GM19035 (cell line): ENCODE data around the gene RET.

Experiments
- ATAC-seq: cut with Tn5 transposase; IDR thresholded peaks from one replicate; pipeline ENCODE4 v1.9.1; 2021; ENCODE audit not compliant: unreplicated experiment

Gene RET

GRCh38 chr10:43044448-43044921, 32.4 kb upstream of the RET start:
- ATAC-seq, result no peak

- no peak for ATAC-seq
Observed at GRCh38 chr10:43044961-43045621, 31.8 kb upstream of the RET start.

- ATAC-seq, result no peak
Observed at GRCh38 chr10:43045631-43046287, 31.1 kb upstream of the RET start.

- no peak for ATAC-seq
Observed at GRCh38 chr10:43046288-43046991, 30.4 kb upstream of the RET start.

GRCh38 chr10:43047288-43047970, 29.4 kb upstream of the RET start:
- no peak for ATAC-seq

GRCh38 chr10:43048301-43049051, 28.4 kb upstream of the RET start:
- no peak for ATAC-seq

- ATAC-seq, result no peak
Observed at GRCh38 chr10:43049081-43049551, 27.8 kb upstream of the RET start.

- no peak for ATAC-seq
Observed at GRCh38 chr10:43050011-43050410, 26.9 kb upstream of the RET start.

GRCh38 chr10:43053825-43054224, 23.0 kb upstream of the RET start:
- ATAC-seq, result no peak

GRCh38 chr10:43054593-43054992, 22.3 kb upstream of the RET start:
- ATAC-seq, result no peak

- no peak for ATAC-seq
Observed at GRCh38 chr10:43055217-43055616, 21.7 kb upstream of the RET start.

GRCh38 chr10:43055991-43056567, 20.8 kb upstream of the RET start:
- ATAC-seq, result no peak

- ATAC-seq, result no peak
Observed at GRCh38 chr10:43056568-43057011, 20.3 kb upstream of the RET start.

GRCh38 chr10:43057231-43057711, 19.6 kb upstream of the RET start:
- ATAC-seq, result no peak

- no peak for ATAC-seq
Observed at GRCh38 chr10:43057831-43058340, 19.0 kb upstream of the RET start.

- no peak for ATAC-seq
Observed at GRCh38 chr10:43058716-43059335, 18.0 kb upstream of the RET start.

- no peak for ATAC-seq
Observed at GRCh38 chr10:43059336-43059720, 17.5 kb upstream of the RET start.

- no peak for ATAC-seq
Observed at GRCh38 chr10:43059828-43060227, 17.0 kb upstream of the RET start.

- ATAC-seq, result no peak
Observed at GRCh38 chr10:43060291-43060690, 16.6 kb upstream of the RET start.
